ENCODE measurements around the gene IKBKE.

IKBKE gene

GRCh38 chr1:206537141-206537540 is 66.9 kb downstream of the IKBKE start:
- no peak for TF ChIP-seq CTCF (IDR thresholded peaks at IDR 0.05; ENCODE audit: extremely low read depth, insufficient read depth, missing control alignments)
- no peak for DNase-seq (ENCODE audit: low spot score)
- in situ Hi-C loops (cut with MboI; ENCODE audit: low pct_unique_long_range_greater_than_20kb, low sequenced_read_pairs, unreplicated experiment), result no loop called here

- in situ Hi-C loops (cut with MboI; ENCODE audit: low pct_unique_long_range_greater_than_20kb, low sequenced_read_pairs, unreplicated experiment), result no loop called here
Observed at GRCh38 chr1:206538086-206538770, 68.0 kb downstream of the IKBKE start.

GRCh38 chr1:206538901-206539640 is 68.8 kb downstream of the IKBKE start:
- DNase-seq (ENCODE audit: low spot score), result no peak
- in situ Hi-C loops (cut with MboI; ENCODE audit: low pct_unique_long_range_greater_than_20kb, low sequenced_read_pairs, unreplicated experiment), result no loop called here
- no peak for TF ChIP-seq CTCF (IDR thresholded peaks at IDR 0.05; ENCODE audit: extremely low read depth, insufficient read depth, missing control alignments)

More at GRCh38 chr1:206538086-206538770, 68.0 kb downstream of the IKBKE start:
- no peak for TF ChIP-seq CTCF (IDR thresholded peaks at IDR 0.05; ENCODE audit: extremely low read depth, insufficient read depth, missing control alignments)
- no peak for DNase-seq (ENCODE audit: low spot score)

GRCh38 chr1:206540044-206540780 is 69.9 kb downstream of the IKBKE start:
- no peak for DNase-seq (ENCODE audit: low spot score)
- in situ Hi-C loops (cut with MboI; ENCODE audit: low pct_unique_long_range_greater_than_20kb, low sequenced_read_pairs, unreplicated experiment), result no loop called here
- no peak for TF ChIP-seq CTCF (IDR thresholded peaks at IDR 0.05; ENCODE audit: extremely low read depth, insufficient read depth, missing control alignments)

GRCh38 chr1:206541236-206541833 is 71.1 kb downstream of the IKBKE start:
- TF ChIP-seq CTCF (IDR thresholded peaks at IDR 0.05; ENCODE audit: extremely low read depth, insufficient read depth, missing control alignments), result no peak
- in situ Hi-C loops (cut with MboI; ENCODE audit: low pct_unique_long_range_greater_than_20kb, low sequenced_read_pairs, unreplicated experiment), result no loop called here
- DNase-seq (ENCODE audit: low spot score), result no peak

- in situ Hi-C loops (cut with MboI; ENCODE audit: low pct_unique_long_range_greater_than_20kb, low sequenced_read_pairs, unreplicated experiment), result loop anchor here (5.0 kb wide), 1 partner anchor 38 kb away; no protein-coding TSS in a partner anchor
- TF ChIP-seq CTCF (IDR thresholded peaks at IDR 0.05; ENCODE audit: extremely low read depth, insufficient read depth, missing control alignments), result peak; percentile 89
- peak; percentile 81 for DNase-seq (ENCODE audit: low spot score)
Observed at GRCh38 chr1:206544562-206545257, 74.4 kb downstream of the IKBKE start.
